ENCODE measurements around the gene CNGA2.

The CNGA2 gene

GRCh38 chrX:151722241-151722846 lies 12.2 kb upstream of the CNGA2 start:
- TF ChIP-seq CTCF (IDR thresholded peaks at IDR 0.05; ENCODE audit: extremely low read depth, insufficient read depth, missing control alignments): peak; percentile 37
- in situ Hi-C loops (cut with MboI; ENCODE audit: low pct_unique_long_range_greater_than_20kb, low sequenced_read_pairs, unreplicated experiment): no loop called here
- no peak for DNase-seq (ENCODE audit: low spot score)

GRCh38 chrX:151723156-151723760 lies 11.3 kb upstream of the CNGA2 start:
- TF ChIP-seq CTCF (IDR thresholded peaks at IDR 0.05; ENCODE audit: extremely low read depth, insufficient read depth, missing control alignments): no peak
- DNase-seq (ENCODE audit: low spot score): no peak
- in situ Hi-C loops (cut with MboI; ENCODE audit: low pct_unique_long_range_greater_than_20kb, low sequenced_read_pairs, unreplicated experiment): no loop called here

- in situ Hi-C loops (cut with MboI; ENCODE audit: low pct_unique_long_range_greater_than_20kb, low sequenced_read_pairs, unreplicated experiment): no loop called here
Measured at GRCh38 chrX:151724563-151725337, 9.8 kb upstream of the CNGA2 start.

GRCh38 chrX:151725338-151725614 lies 9.3 kb upstream of the CNGA2 start:
- in situ Hi-C loops (cut with MboI; ENCODE audit: low pct_unique_long_range_greater_than_20kb, low sequenced_read_pairs, unreplicated experiment): no loop called here
- no peak for DNase-seq (ENCODE audit: low spot score)
- TF ChIP-seq CTCF (IDR thresholded peaks at IDR 0.05; ENCODE audit: extremely low read depth, insufficient read depth, missing control alignments): no peak

More at GRCh38 chrX:151724563-151725337, 9.8 kb upstream of the CNGA2 start:
- DNase-seq (ENCODE audit: low spot score): no peak
- TF ChIP-seq CTCF (IDR thresholded peaks at IDR 0.05; ENCODE audit: extremely low read depth, insufficient read depth, missing control alignments): no peak

GRCh38 chrX:151726751-151727150 lies 7.8 kb upstream of the CNGA2 start:
- in situ Hi-C loops (cut with MboI; ENCODE audit: low pct_unique_long_range_greater_than_20kb, low sequenced_read_pairs, unreplicated experiment): no loop called here
- no peak for TF ChIP-seq CTCF (IDR thresholded peaks at IDR 0.05; ENCODE audit: extremely low read depth, insufficient read depth, missing control alignments)
- no peak for DNase-seq (ENCODE audit: low spot score)

- no peak for DNase-seq (ENCODE audit: low spot score)
- in situ Hi-C loops (cut with MboI; ENCODE audit: low pct_unique_long_range_greater_than_20kb, low sequenced_read_pairs, unreplicated experiment): no loop called here
- no peak for TF ChIP-seq CTCF (IDR thresholded peaks at IDR 0.05; ENCODE audit: extremely low read depth, insufficient read depth, missing control alignments)
Measured at GRCh38 chrX:151727346-151727745, 7.2 kb upstream of the CNGA2 start.

Data from GM13977 (cell line).